Muscle of leg (tissue), 11 donors: ENCODE measurements around the gene ERVV-1. TPM values are rescaled to one million over a fixed set of nuclear protein-coding genes. Genes with fewer than 3 reads are reported as not detected.

Experiments
- DNase-seq: peaks from one replicate; pipeline ENCODE4 v3.0.0; 2013
- H3K27ac ChIP-seq: one replicate; pipeline ENCODE4 v1.5.1; 2013; ENCODE audit warnings: mild to moderate bottlenecking, low read length, control low read depth
- H3K27me3 ChIP-seq: one replicate; pipeline ENCODE4 v1.6.1; 2013; ENCODE audit warnings: low read length; ENCODE audit not compliant: control insufficient read depth, insufficient read depth
- H3K36me3 ChIP-seq: one replicate; pipeline ENCODE4 v1.6.1; 2013; ENCODE audit warnings: low read length; ENCODE audit not compliant: control insufficient read depth, insufficient read depth
- H3K4me1 ChIP-seq: one replicate; pipeline ENCODE4 v1.6.1; 2013; ENCODE audit warnings: low read length; ENCODE audit not compliant: control insufficient read depth, insufficient read depth
- H3K4me3 ChIP-seq: one replicate; pipeline ENCODE4 v1.5.1; 2013; ENCODE audit warnings: low read length, control low read depth
- H3K9me3 ChIP-seq: replicated peaks from 2 replicates; pipeline ENCODE4 v1.6.1; 2013; ENCODE audit warnings: low read depth, low read length; ENCODE audit not compliant: control insufficient read depth
- WGBS: methylation state at CpG from one replicate; pipeline ENCODE4 v1.1.5; 2013; ENCODE audit warnings: missing lambda C conversion rate; ENCODE audit not compliant: insufficient coverage; 5-methylcytosine and 5-hydroxymethylcytosine counted together
- polyA plus RNA-seq, 8 donors: library from polyadenylated mRNA; unstranded; fragments of 120-200 nt; gene quantifications; one replicate each; pipeline versions ENCODE4 v1.2.1 to v1.2.3, GENCODE V29; 2013; ENCODE audit warnings: inconsistent platforms in 1 of 8, low replicate concordance in 1 of 8; ENCODE audit not compliant: insufficient read length in 8 of 8, insufficient read depth in 1 of 8
- total RNA-seq: library from RNA; stranded (reverse); fragments of 120-200 nt; gene quantifications from one replicate; pipeline ENCODE4 v1.2.4, GENCODE V29; 2013

Gene ERVV-1
- total and polyA plus RNA-seq, 9 donors = 0.04 to 0.08 (median 0.07) TPM; not detected in 5

DNA sequence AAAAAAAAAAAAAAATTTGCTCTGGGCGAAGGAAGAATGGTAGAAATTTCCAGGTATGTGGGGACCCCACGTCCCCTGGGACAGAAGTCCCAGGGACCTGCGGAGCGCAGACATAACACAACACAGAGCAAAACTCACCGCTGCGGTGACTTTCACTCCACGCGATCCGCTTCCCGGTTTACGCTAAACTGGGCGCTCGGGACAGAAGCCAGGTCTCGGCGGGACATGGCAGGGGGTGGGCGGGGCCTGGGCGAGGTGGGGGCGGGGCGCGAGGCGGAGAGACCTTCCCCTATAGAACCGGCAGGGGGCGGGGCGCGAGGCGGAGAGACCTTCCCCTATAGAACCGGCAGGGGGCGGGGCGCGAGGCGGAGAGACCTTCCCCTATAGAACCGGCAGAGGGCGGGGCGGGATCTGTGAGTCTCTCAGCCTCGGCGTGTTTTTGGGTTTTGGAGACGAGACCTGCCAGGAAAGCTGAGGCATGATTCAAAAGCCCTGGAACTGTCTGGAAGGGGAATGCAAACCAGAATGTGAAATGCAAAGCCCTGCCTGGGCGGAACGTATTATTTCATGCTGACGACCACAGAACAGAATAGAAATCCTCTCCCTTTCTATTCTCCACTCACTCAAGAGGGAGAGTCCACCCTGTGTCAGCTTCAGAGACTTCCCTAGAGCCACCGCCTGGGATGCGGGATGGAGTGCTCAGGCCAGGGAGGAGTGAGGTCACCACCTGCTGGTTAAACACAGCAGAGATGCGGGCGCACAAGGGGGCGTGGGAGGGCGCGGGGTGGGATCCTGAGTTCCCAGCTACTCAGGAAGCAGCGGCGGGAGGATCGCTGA is 20.2 kb upstream of the ERVV-1 start:
- DNase-seq = peak; percentile 91
- peaks cover 12% of the 10 kb centered on the region for H3K4me1 ChIP-seq
- peak overlapping the region; percentile 21 for H3K27ac ChIP-seq
- H3K27me3 ChIP-seq = peaks cover 6% of the 10 kb centered on the region
- WGBS = no CpG with 5 or more reads among the region's 50 CpGs
- no peaks in the 10 kb centered on the region for H3K36me3 ChIP-seq
- peak overlapping the region; percentile 47 for H3K4me3 ChIP-seq
- no peaks in the 10 kb centered on the region for H3K9me3 ChIP-seq

- Histone ChIP-seq H3K36me3 (no peaks in the 10 kb centered on the region), H3K27ac (no peak overlapping the region), H3K4me3 (no peak overlapping the region), H3K9me3 (no peaks in the 10 kb centered on the region), H3K27me3 (peaks cover 6% of the 10 kb centered on the region), H3K4me1 (peaks cover 12% of the 10 kb centered on the region)
- no peak for DNase-seq
- WGBS = no CpG with 5 or more reads among the region's 7 CpGs
These were observed 18.0 kb upstream of the ERVV-1 start for GRCh38 chr19:52995711-52996110.

DNA sequence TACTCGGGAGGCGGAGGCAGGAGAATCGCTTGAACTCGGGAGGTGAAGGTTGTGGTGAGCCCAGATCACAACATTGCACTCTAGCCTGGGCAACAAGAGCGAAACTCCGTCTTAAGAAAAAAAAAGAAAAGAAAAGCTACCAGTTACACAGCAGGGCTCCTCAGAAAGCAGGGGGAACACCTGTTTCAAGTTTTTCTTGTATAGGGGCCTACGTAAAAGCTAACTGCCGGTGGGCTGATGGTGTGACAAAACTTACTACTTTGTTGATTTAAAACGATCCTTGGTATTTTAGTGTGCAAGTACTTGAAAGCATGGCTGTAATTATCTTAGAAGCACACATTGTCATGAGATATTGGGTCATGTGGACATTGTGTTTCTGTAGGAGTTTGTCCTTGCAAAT is 15.7 kb upstream of the ERVV-1 start:
- Histone ChIP-seq H3K27me3 (peaks cover 4% of the 10 kb centered on the region), H3K36me3 (no peaks in the 10 kb centered on the region), H3K27ac (no peak overlapping the region), H3K9me3 (no peaks in the 10 kb centered on the region), H3K4me1 (peaks cover 6% of the 10 kb centered on the region), H3K4me3 (no peak overlapping the region)
- no peak for DNase-seq
- WGBS = 67% methylated on average over 5 of the region's 9 CpGs

DNA sequence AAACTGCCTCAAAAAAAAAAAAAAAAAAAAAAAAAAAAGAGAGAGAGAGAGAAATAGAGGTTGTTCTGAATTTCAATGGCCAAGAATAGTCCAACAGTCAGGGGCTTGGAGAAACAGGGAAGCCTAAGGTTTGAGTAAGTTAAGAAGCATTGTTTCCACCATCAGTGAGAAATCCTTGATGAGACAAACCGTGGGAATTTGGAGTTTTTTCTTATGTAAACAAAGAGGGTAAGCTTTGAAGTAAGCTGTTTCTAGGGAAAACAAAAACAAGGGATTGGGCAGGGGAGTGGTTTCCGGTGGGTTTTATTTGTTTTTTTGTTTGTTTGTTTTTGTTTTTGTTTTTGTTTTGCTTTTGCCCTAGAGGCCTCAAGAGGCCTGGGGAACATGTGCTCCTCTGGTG is 11.2 kb upstream of the ERVV-1 start:
- Histone ChIP-seq H3K36me3 (no peaks in the 10 kb centered on the region), H3K4me1 (no peaks in the 10 kb centered on the region), H3K27ac (no peak overlapping the region), H3K9me3 (no peaks in the 10 kb centered on the region), H3K4me3 (no peak overlapping the region), H3K27me3 (peaks cover 2% of the 10 kb centered on the region)
- no peak for DNase-seq
- WGBS = 43% methylated on average over 2 of the region's 2 CpGs

DNA sequence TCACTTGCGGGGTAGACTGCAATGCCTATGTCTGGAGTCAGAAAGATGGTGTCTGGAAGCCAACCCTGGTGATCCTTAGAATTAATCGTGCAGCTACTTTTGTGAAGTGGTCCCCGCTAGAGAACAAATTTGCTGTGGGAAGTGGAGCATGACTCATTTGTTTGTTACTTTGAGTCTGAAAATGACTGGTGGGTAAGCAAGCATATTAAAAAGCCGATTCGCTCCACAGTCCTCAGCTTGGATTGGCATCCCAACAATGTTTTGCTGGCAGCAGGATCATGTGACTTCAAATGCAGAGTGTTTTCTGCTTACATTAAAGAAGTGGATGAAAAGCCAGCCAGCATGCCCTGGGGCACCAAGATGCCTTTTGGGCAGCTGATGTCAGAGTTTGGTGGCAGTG is 9.5 kb upstream of the ERVV-1 start:
- H3K27ac ChIP-seq = no peak overlapping the region
- H3K36me3 ChIP-seq = no peaks in the 10 kb centered on the region
- no peaks in the 10 kb centered on the region for H3K4me1 ChIP-seq
- no peaks in the 10 kb centered on the region for H3K27me3 ChIP-seq
- no peak overlapping the region for H3K4me3 ChIP-seq
- DNase-seq = no peak
- WGBS = 84% methylated on average over 5 of the region's 5 CpGs
- H3K9me3 ChIP-seq = no peaks in the 10 kb centered on the region

GRCh38 chr19:53007200-53007599 is 6.5 kb upstream of the ERVV-1 start:
- Histone ChIP-seq H3K36me3 (no peaks in the 10 kb centered on the region), H3K27me3 (no peaks in the 10 kb centered on the region), H3K4me1 (no peaks in the 10 kb centered on the region), H3K27ac (no peak overlapping the region), H3K4me3 (no peak overlapping the region), H3K9me3 (no peaks in the 10 kb centered on the region)
- DNase-seq = no peak
- WGBS = 65% methylated on average over 3 of the region's 7 CpGs

DNA sequence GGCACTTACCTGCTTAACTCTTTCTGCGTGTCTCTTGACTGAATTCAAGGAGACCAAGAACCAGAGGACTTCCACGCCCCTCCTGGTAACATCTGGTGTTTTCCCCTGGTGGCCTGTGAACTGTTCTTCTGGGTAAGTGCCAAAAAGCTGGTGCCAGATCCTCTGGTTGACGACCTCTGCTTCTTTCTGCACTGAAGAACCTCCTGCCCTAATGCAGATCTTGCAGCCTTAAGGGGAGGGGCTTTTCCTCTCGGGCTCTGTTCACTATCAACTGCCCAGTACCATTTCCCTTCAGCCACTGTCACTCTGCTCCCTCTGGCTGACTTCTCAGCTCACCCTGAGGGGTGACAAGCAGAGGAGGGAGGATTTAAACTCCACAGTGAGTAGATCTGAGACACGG is 6.1 kb upstream of the ERVV-1 start:
- no peak overlapping the region for H3K4me3 ChIP-seq
- H3K36me3 ChIP-seq = no peaks in the 10 kb centered on the region
- no peaks in the 10 kb centered on the region for H3K27me3 ChIP-seq
- H3K27ac ChIP-seq = no peak overlapping the region
- WGBS = 33% methylated on average over 2 of the region's 5 CpGs
- H3K4me1 ChIP-seq = no peaks in the 10 kb centered on the region
- no peak for DNase-seq
- H3K9me3 ChIP-seq = no peaks in the 10 kb centered on the region

- Histone ChIP-seq H3K4me3 (no peak overlapping the region), H3K9me3 (no peaks in the 10 kb centered on the region), H3K4me1 (no peaks in the 10 kb centered on the region), H3K36me3 (no peaks in the 10 kb centered on the region), H3K27ac (no peak overlapping the region), H3K27me3 (no peaks in the 10 kb centered on the region)
- 77% methylated on average over 20 of the region's 25 CpGs for WGBS
- DNase-seq = no peak
These were observed 5.5 kb upstream of the ERVV-1 start for GRCh38 chr19:53008061-53008778.

GRCh38 chr19:53010494-53010893 is 3.2 kb upstream of the ERVV-1 start:
- 36% methylated on average over 7 of the region's 9 CpGs for WGBS
- no peak for DNase-seq
- no peaks in the 10 kb centered on the region for H3K9me3 ChIP-seq
- H3K36me3 ChIP-seq = no peaks in the 10 kb centered on the region
- no peak overlapping the region for H3K4me3 ChIP-seq
- H3K4me1 ChIP-seq = no peaks in the 10 kb centered on the region
- H3K27me3 ChIP-seq = no peaks in the 10 kb centered on the region
- H3K27ac ChIP-seq = no peak overlapping the region

- no peak for DNase-seq
- Histone ChIP-seq H3K9me3 (no peaks in the 10 kb centered on the region), H3K4me1 (no peaks in the 10 kb centered on the region)
These were observed 1.7 kb upstream of the ERVV-1 start for GRCh38 chr19:53012006-53012405.

More at GRCh38 chr19:53012006-53012405, 1.7 kb upstream of the ERVV-1 start:
- H3K36me3 ChIP-seq = no peaks in the 10 kb centered on the region
- H3K4me3 ChIP-seq = no peak overlapping the region
- 60% methylated on average over 1 of the region's 6 CpGs for WGBS
- H3K27ac ChIP-seq = no peak overlapping the region
- no peaks in the 10 kb centered on the region for H3K27me3 ChIP-seq
